Measurements from ENCODE around the gene ZNF646. TPM values are rescaled to one million over a fixed set of nuclear protein-coding genes. Genes with fewer than 3 reads are reported as not detected.

The ZNF646 gene
- total and polyA plus RNA-seq, 2 of the 13 experiments (the other 11 are each of a cell fraction or from before 2014, with no cell fraction given), result 3.4 to 10.9 TPM

DNA sequence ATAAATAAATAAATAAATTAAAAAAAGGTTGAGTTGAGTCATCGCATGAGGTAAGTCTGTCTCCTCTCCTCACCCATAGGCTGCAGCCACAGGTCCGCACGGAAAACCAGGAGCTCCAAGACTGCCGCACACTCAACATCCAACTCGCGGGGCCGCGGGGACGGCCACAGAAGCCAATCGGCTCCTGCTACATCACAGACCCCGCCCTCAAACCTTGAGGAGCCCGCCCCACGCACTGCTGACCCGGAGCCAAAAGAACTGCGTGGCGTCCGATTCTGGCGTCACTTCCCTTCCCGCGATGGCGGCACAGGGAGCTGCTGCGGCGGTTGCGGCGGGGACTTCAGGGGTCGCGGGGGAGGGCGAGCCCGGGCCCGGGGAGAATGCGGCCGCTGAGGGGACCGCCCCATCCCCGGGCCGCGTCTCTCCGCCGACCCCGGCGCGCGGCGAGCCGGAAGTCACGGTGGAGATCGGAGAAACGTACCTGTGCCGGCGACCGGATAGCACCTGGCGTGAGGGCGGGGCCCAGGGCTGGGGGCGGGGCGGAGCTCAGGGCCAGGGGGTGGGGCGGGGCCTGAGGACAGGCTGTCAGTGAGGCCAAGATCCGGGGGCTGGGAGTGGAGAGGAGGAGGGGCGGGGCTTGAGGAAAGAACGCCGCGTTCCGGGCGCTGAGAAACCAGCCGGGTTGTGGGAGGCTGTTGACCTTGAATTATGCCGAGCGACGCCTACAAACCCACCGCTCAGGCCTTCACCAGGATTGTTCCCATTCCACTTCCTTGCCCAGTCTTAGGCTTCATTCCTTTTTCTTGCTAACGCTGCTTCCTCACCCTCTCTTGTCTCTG is 43.4 kb downstream of the ZNF646 start, which contains the start of gene KAT8 (continued):
- TF ChIP-seq ZNF678 (CRISPR knock-in tag; IDR thresholded peaks at IDR 0.05), result no peak
- TF ChIP-seq, protein P1, sequence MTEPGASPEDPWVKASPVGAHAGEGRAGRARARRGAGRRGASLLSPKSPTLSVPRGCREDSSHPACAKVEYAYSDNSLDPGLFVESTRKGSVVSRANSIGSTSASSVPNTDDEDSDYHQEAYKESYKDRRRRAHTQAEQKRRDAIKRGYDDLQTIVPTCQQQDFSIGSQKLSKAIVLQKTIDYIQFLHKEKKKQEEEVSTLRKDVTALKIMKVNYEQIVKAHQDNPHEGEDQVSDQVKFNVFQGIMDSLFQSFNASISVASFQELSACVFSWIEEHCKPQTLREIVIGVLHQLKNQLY (CRISPR knock-in tag; IDR thresholded peaks at IDR 0.05), result peak; percentile 55; the same call in 1 of the 2 replicates
- TF ChIP-seq ZNF451 (CRISPR knock-in tag; IDR thresholded peaks at IDR 0.05), result 0 out of 2 replicates have a peak, but pooled peaks have one; percentile 60
- TF ChIP-seq TGIF2 (CRISPR knock-in tag; IDR thresholded peaks at IDR 0.05), result no peak
- TF ChIP-seq, protein P2, sequence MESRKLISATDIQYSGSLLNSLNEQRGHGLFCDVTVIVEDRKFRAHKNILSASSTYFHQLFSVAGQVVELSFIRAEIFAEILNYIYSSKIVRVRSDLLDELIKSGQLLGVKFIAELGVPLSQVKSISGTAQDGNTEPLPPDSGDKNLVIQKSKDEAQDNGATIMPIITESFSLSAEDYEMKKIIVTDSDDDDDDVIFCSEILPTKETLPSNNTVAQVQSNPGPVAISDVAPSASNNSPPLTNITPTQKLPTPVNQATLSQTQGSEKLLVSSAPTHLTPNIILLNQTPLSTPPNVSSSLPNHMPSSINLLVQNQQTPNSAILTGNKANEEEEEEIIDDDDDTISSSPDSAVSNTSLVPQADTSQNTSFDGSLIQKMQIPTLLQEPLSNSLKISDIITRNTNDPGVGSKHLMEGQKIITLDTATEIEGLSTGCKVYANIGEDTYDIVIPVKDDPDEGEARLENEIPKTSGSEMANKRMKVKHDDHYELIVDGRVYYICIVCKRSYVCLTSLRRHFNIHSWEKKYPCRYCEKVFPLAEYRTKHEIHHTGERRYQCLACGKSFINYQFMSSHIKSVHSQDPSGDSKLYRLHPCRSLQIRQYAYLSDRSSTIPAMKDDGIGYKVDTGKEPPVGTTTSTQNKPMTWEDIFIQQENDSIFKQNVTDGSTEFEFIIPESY (CRISPR knock-in tag; IDR thresholded peaks at IDR 0.05), result 0 out of 2 replicates have a peak, but pooled peaks have one; percentile 8
- no peak for TF ChIP-seq ZNF879 (CRISPR knock-in tag; IDR thresholded peaks at IDR 0.05)
- no peak for TF ChIP-seq KLF9 (CRISPR knock-in tag; IDR thresholded peaks at IDR 0.05; ENCODE audit: low read depth)
- TF ChIP-seq GZF1 (CRISPR knock-in tag; IDR thresholded peaks at IDR 0.05), result no peak
- TF ChIP-seq ZNF776 (CRISPR knock-in tag; IDR thresholded peaks at IDR 0.05), result no peak; the same call in 1 of the 2 replicates
- TF ChIP-seq HNRNPK (IDR thresholded peaks at IDR 0.05; ENCODE audit: low read depth, low read length, poor library complexity, severe bottlenecking), result peak; percentile 85
- 0 out of 2 replicates have a peak, but pooled peaks have one; percentile 37 for TF ChIP-seq ZNF468 (CRISPR knock-in tag; IDR thresholded peaks at IDR 0.05)
- TF ChIP-seq PAWR (CRISPR knock-in tag; IDR thresholded peaks at IDR 0.05; ENCODE audit: borderline replicate concordance), result no peak
- 0 out of 2 replicates have a peak, but pooled peaks have one; percentile 67 for TF ChIP-seq ZNF224 (CRISPR knock-in tag; IDR thresholded peaks at IDR 0.05)
- TF ChIP-seq ZBTB20 (CRISPR knock-in tag; IDR thresholded peaks at IDR 0.05; ENCODE audit: borderline replicate concordance, low read depth), result peak; percentile 81
- TF ChIP-seq, protein P3, sequence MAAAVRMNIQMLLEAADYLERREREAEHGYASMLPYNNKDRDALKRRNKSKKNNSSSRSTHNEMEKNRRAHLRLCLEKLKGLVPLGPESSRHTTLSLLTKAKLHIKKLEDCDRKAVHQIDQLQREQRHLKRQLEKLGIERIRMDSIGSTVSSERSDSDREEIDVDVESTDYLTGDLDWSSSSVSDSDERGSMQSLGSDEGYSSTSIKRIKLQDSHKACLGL (CRISPR knock-in tag; IDR thresholded peaks at IDR 0.05), result no peak; the same call in 1 of the 2 replicates
- TF ChIP-seq ZNF747 (CRISPR knock-in tag; IDR thresholded peaks at IDR 0.05; ENCODE audit: borderline replicate concordance), result no peak; the same call in 1 of the 2 replicates
- TF ChIP-seq, protein P4, sequence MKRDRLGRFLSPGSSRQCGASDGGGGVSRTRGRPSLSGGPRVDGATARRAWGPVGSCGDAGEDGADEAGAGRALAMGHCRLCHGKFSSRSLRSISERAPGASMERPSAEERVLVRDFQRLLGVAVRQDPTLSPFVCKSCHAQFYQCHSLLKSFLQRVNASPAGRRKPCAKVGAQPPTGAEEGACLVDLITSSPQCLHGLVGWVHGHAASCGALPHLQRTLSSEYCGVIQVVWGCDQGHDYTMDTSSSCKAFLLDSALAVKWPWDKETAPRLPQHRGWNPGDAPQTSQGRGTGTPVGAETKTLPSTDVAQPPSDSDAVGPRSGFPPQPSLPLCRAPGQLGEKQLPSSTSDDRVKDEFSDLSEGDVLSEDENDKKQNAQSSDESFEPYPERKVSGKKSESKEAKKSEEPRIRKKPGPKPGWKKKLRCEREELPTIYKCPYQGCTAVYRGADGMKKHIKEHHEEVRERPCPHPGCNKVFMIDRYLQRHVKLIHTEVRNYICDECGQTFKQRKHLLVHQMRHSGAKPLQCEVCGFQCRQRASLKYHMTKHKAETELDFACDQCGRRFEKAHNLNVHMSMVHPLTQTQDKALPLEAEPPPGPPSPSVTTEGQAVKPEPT (CRISPR knock-in tag; IDR thresholded peaks at IDR 0.05; ENCODE audit: low read depth), result peak; percentile 69; the same call in 1 of the 2 replicates
- peak; percentile 89 for TF ChIP-seq REPIN1 (CRISPR knock-in tag; IDR thresholded peaks at IDR 0.05; ENCODE audit: borderline replicate concordance, low read depth)
- no peak for TF ChIP-seq ZNF720 (CRISPR knock-in tag; IDR thresholded peaks at IDR 0.05)
- no peak; the same call in 1 of the 2 replicates for TF ChIP-seq ZNF12 (CRISPR knock-in tag; IDR thresholded peaks at IDR 0.05)
- TF ChIP-seq ZBTB7A (CRISPR knock-in tag; IDR thresholded peaks at IDR 0.05), result peak; percentile 55; the same call in 1 of the 2 replicates
- TF ChIP-seq FOXM1 (CRISPR knock-in tag; IDR thresholded peaks at IDR 0.05), result no peak
- peak; percentile 77 for TF ChIP-seq HCFC1 (IDR thresholded peaks at IDR 0.05; ENCODE audit: low read depth, low read length)
- TF ChIP-seq HNRNPL (IDR thresholded peaks at IDR 0.05; ENCODE audit: low read depth, low read length), result no peak
- TF ChIP-seq, protein P5, sequence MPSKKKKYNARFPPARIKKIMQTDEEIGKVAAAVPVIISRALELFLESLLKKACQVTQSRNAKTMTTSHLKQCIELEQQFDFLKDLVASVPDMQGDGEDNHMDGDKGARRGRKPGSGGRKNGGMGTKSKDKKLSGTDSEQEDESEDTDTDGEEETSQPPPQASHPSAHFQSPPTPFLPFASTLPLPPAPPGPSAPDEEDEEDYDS (CRISPR knock-in tag; IDR thresholded peaks at IDR 0.05), result peak; percentile 76
